GM18951 (cell line): ENCODE measurements around the gene NAB1.

Source experiments
- POLR2A ChIP-seq: IDR thresholded peaks from 4 replicates; pipeline ENCODE4 v1.6.1; 2011; ENCODE audit warnings: mild to moderate bottlenecking; ENCODE audit not compliant: insufficient read length, insufficient read depth; ENCODE audit errors: extremely low read depth
- in situ Hi-C: fragments of 300-500 bp; cut with MboI; formaldehyde crosslinking; loops from one replicate; pipeline ENCODE4 v1.12.0; 2022; ENCODE audit warnings: low sequenced_read_pairs, mixed read lengths, inconsistent platforms; ENCODE audit not compliant: unreplicated experiment

NAB1 gene

DNA sequence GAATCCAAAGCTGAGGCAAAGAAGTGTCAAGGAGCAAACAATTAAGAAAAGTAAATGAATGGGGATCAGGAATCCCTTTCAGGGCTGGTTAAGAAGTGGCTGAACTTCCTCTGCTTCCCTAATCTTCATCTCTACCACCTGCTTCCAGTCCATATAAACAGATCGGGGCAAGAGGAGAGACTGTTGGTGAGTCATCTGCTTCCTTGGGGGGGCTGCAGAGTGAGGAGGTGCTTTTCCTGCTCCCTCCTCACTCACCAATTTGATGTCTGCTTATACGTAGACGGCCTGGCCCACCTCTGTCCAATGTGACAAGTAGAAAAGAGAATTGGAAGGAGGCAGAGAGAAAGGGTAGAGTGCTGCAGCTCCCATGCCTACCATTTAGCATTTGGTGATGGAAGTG, 68.4 kb downstream of the NAB1 start:
- TF ChIP-seq POLR2A: no peak
- in situ Hi-C loops: no loop called here

DNA sequence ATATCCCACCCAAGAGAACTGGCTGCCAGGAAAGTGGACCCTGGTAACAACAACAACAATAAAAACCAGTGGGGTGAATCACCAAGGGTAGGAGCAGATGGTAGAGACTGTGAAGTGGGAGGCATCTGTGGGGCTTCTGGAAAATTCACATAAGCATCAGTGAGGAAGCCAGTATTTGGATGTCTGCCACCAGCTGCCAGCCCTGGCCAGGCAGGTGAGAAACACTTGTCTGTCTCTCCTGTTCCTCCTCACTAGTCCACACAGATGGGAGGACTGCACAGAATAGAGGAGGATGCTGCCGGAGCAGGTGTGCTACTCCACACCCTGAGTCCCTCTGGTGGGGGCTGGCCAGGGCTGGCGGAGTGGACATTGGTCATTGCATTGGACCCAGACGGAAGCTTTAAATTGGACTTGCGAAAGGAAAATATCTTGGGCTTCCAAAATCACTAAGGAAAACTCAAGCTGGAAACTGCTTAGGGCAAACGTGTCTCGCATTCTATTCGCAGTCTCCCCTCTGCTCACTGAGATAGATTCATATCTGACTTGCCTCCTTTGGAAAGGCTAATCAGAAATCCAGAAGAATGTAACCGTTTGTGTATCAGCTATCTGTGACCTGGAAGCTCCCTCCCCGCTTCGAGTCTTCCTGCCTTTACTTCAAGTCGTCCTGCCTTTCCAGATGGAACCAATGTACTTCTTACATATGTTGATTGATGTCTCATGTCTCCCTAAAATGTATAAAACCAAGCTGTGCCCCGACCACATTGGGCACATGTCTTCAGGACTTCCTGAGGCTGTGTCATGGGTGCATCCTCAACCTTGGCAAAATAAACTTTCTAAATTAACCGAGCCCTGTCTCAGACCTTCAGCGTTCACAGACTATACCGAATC, 69.1 kb downstream of the NAB1 start:
- TF ChIP-seq POLR2A: no peak
- in situ Hi-C loops: no loop called here

DNA sequence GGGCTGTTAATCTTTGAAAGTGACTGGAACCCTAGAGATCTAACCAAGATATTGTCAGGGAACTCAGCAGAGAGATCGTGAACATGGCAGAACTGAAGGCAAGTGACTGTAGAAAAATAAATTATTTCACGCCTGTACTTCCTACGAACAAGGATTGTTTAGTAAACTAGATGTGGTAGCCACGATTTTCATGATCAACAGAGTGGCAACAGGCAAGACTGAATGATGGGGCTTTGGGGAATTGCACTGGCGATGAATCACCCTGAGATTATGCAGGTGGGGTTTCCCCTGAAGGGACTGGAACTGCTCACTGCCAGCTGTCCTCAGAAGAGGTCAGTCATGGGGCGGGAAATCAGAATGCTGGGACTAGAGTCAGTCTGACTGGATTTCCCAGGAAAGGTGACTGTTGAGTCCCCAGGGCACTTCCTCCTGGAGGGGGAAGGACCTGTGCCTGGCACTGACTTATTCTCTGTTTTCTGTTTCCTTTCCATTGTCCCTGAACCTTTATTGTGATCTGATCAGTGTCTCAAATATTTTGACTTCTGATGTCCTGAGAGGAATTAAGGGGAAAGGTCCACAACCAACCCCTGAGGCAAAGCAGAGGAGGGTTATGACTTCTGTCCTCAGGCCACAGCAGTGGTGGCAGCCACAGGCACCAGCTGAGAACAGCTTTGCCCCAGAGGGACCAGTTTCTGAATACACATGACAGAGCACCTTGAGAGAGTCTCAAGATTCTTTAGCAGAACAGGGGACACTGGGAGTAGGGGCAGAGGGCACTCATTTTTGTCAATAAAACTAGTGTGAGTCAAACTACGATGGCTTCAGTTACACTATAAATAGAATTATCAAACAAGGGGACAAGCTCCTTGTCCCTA, 70.0 kb downstream of the NAB1 start:
- TF ChIP-seq POLR2A: no peak
- in situ Hi-C loops: no loop called here

DNA sequence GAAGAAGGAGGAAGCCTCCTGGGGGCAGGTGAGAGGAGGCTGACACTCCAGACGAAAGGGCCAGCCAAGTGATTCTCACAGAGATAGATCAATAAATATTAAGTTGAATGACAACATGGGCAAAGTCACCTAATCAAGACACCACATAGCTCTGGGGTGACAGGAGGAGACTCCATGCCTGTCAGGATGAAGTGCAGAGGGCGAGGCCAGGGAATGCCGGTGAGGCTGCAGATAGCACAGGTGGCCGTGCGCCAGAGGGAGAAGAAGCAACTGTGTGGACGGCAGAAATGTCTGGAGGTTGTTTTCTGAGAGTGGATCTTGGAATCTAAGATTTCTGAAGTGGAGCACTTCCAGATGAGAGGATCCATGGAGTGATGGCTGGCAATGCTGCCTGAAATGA, 71.4 kb downstream of the NAB1 start:
- TF ChIP-seq POLR2A: no peak

DNA sequence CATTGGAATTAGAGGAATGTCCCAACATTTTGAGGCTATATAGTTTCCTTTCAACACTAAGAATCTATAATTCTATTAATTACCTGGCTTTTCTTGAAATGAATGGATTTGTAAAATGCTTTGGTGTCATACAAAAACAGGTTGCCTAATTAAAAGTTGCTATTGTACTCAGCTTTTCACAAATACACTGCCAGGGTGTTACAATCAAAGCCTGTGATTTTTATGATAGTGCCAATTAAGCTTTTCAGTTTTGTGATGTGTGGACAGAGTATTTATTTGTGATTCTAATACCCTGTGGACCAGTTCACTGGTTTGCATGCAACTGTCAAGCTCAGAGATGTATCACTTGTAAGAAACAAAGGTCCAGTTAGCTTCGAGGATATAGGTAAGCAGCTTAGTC, 71.8 kb downstream of the NAB1 start:
- in situ Hi-C loops: no loop called here

More for the DNA sequence above, 71.4 kb downstream of the NAB1 start:
- in situ Hi-C loops: no loop called here

DNA sequence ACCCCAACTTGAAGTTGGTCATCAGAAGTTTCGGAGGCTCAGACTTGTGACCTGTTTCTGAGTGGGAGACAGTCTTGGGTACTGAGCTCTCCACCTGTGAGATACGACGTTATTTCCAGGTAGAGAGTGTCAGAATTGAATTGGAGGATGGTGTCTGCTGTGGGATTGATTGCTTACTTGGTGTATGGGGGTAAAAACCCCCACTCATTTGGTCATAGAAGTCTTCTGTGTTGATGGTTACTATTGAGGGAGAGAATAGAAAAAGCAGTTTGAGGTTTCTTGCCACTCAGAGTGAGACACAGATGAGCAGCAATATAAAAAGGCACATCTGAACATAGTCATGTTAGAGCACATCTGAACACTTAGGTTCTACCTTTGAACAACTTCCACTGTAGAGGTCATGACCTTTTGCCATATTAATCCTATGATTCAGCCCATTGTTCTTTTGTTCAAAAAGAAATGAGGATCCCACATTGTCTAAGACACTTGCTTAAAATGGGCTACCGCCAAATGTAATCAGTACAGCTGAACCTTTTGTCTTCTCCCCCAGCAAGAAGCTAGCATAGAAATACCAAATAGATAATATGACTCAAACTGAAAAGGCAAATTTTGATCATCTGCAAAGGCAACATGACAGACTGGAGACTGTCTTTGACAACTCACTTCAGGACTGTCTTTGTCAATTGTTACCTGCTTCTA, 73.3 kb downstream of the NAB1 start:
- in situ Hi-C loops: no loop called here
- no peak for TF ChIP-seq POLR2A

More for the DNA sequence above, 71.8 kb downstream of the NAB1 start:
- TF ChIP-seq POLR2A: no peak

DNA sequence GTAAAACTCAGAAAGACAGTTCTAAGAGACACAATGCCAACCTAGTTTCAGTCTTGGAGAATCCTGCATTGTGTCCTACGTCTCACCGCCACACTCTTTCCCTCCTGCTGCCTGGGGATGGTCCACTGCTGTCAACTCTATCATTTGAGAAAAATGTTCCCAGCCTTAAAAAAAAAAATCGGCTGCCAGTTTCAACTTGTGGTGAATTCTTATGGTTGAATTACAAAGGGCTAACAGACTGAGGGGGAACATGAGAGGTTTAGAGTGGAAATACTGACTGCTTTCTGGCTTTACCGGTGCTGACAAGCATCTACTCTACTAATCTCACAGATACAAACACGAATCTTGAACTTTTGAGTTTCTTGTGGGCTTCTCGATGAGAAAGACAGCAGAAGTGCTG, 74.0 kb downstream of the NAB1 start:
- no peak for TF ChIP-seq POLR2A
- in situ Hi-C loops: no loop called here

DNA sequence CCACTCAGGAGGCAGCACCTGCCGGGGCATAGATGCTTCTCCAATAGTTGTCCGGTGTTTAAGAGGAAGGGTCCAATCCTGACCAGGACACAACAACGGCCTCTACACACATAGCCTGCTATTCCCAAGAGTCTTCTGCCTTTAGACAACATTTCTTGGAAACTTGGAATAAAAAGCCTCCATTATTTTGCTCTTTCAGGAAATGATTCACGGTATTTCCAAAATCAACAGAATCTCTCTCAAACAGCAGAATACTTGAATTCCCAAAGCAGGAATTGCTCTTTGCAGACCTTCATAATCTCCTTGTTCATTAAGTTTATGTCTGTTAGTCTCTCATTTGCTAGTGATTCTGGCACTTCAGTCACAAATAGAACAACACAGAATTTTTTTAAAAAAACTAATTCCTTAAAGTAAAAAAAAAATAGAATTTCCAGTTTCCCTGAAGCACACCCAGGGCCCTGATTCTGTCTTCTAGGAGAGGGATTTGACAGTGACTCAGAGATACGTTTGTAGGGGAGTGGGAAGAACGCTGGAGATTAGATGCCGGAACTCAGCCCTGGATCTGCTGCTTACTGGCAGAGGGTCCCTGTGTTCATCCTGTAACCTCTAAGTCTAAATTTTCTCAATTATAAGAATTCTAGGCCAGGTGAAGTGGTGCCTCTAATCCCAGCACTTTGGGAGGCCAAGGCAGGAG, 74.7 kb downstream of the NAB1 start:
- in situ Hi-C loops: no loop called here
- no peak for TF ChIP-seq POLR2A

DNA sequence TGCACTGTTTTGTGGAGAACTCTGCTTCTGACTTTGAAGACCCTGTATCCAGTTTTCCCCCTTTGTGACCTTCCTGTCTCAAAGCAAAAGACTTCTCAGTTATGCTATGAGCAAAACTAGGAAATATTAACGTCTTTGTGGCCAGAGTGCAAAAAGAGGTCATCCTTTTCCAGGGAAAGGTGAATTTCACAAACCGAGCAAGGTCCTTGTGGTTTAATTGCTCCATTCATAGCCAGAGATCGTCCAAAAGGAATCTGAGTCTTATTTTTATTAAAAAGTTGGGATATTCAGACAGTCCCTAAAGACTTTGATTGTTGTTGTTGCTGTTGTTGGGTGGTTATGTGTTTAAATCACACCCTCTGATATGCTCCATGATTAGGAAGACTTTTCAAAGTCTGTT, 77.4 kb downstream of the NAB1 start:
- no peak for TF ChIP-seq POLR2A
- in situ Hi-C loops: no loop called here

DNA sequence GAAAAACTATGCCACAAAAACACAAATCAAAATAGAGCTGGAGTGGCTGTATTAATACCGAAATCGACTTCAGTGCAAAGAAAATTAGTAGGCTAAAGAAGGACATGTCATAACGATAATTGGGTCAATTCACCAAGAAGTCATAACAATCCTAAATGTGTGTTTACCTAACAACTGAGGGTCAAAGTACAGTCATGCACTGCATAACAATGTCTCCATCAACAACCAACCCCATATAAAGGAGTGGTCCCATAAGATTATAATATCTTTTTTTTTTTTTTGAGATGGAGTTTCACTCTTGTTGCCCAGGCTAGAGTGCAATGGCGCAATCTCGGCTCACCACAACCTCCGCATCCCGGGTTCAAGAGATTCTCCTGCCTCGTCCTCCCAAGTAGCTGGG, 87.5 kb downstream of the NAB1 start:
- in situ Hi-C loops: no loop called here
- TF ChIP-seq POLR2A: no peak

DNA sequence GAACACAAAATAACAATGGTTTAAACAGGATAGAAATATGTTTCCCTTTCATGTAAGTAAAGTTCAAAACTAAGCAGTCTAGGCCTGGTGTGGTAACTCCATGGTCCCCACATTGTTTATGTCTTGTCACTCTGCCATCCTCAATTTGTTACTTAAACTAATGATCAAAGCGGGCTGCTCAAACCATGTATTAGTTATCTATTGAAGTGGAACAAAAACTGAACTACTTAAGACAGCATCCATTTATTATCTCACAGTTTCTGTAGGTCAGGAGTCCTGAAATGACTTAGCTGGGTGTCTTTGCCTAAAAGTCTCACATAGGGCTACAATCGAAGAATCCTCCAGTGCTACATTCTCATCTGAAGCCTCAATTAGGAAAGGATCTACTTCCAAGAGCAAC, 91.6 kb downstream of the NAB1 start:
- TF ChIP-seq POLR2A: no peak
- in situ Hi-C loops: no loop called here
